GM18907 (cell line): ENCODE measurements around the gene IGSF5.

ENCODE experiments used
- ATAC-seq: cut with Tn5 transposase; IDR thresholded peaks from one replicate; pipeline ENCODE4 v1.9.1; 2021; ENCODE audit warnings: mild to moderate bottlenecking, moderate library complexity; ENCODE audit not compliant: unreplicated experiment

The IGSF5 gene

DNA sequence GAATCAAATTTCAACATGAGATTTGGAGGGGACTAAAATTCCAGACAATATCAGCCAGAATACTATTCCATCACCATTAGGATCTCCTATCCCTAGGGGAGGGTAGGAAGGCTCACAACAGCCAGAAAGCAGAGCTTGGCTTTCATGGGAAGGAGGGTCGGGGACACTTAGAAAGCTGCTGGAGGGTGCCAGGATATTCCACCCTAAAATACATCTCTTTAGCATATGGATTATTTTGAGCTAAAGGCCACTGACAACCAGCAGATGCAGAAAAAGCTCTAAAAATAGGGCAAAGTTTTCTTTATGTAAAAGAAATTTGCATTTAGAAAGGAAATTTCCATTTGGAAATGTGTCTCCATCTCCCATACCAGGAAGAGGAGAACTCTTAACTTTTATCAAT lies 68.0 kb downstream of the IGSF5 start:
- no peak for ATAC-seq

DNA sequence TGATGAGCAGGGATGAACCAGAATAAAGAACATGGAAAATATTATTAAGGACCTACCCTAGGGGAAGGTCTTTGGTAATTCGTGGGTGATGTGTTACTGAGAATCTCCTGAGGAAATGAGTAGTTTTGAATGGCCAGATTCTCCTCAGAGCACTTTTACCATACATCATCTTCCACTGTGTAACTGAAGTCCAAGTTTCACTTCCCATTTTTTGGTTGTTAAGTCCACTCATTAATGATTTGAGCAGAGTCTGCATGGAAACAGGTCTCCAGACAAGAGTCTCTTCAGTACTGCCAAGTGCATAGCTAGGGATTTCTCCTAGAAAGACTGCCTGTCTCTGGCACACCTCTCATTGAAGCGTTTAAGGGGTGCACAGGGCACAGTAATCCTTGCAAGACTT lies 73.6 kb downstream of the IGSF5 start:
- ATAC-seq: no peak

DNA sequence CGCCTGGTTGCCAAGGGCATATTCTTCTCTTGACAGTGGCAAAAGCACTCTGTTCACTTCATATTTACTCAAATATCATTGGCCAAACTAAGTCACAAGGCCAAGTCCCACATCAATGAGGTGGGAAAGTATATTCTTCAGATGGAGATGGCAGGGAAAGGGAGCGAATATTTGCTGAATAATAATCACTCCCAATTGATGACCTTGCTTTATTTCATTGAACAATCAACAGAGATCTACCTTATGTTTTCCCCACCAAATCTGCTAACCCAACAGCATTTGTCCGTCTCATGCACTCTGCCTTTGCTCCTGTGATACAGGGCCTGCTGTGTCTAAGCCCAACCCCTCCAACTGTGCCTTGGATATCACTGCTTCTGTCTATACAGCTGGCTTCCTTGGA lies 77.1 kb downstream of the IGSF5 start:
- no peak for ATAC-seq

DNA sequence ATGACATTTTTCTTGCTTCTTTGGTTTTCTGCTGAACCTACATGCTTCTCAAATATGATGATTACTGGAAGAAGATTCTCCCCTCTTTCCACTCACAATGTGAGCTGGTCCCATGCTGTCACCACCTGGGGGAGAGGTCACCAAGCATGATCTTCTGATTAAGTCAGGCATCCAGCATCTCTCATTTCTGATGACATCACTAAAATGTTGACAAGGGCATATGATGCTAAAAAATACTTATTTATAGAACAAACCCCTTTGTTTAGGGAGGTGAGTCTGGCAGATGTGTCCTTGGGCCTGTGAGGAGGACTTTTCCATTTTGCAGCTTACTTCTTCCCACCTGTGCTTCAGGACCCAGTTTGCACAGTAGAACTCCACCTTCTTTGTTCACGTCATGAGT lies 80.3 kb downstream of the IGSF5 start:
- no peak for ATAC-seq

DNA sequence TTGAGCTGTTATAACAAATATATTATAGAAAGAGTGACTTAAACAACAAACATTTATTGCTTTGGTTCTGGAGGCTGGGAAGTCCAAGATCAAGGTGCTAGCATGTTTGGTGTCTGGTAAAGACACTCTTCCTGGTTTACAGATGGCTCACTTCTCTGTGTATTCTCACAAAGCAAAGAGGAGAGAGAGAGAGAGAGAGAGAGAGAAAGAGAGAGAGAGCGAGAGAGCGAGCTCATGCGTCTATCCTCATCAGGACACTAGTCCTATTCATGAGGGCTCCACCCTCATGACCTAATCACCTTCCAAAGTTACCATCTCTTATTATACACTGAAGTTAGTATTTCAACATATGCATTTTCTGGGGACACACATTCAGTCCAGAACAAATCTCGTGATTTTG lies 89.6 kb downstream of the IGSF5 start:
- no peak for ATAC-seq

DNA sequence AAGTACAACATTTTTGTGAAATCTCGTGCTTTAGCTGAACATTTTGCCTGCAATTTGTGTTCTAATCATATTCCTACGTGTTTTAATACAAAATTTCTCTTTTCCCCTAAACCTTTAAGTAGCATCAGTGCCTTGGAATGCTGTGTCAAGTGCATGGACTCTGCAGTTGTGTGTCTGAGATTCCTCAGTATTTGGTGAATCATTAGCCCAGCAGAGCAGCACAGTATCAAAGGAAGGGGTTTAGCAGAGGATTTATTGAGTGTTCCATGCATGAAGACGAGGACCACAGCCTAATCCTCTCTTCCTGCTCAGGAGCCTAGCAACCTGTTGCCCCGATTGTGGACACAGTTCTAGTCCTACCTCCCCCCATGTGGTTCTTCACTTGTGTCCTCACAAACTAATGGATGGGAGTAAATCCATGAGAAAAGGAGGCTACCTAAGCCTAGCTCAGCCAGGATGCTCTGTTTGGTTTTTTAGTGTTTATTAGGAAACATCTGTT lies 92.9 kb downstream of the IGSF5 start:
- no peak for ATAC-seq

GRCh38 chr21:39840373-39841097 lies 95.6 kb downstream of the IGSF5 start:
- ATAC-seq: no peak

GRCh38 chr21:39842741-39843459 lies 97.9 kb downstream of the IGSF5 start:
- no peak for ATAC-seq

- no peak for ATAC-seq
Measured at GRCh38 chr21:39843483-39843882, 98.5 kb downstream of the IGSF5 start.

DNA sequence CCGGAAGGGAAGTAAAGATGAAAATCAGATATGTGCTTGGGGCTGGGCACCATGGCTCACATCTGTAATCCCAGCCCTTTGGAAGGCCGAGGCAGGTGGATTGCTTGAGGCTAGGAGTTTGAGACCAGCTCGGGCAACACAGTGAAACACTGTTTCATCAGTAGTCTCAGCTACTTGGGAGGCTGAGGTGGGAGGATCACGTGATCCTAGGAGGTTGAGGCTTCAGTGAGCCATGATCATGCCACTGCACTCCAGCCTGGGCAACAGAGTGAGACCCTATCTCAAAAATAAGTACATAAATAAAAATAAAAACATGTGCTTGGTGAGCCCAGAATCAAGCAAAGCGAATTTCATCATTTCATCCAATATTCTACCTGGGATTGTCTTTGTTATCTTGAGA lies 98.9 kb downstream of the IGSF5 start:
- ATAC-seq: no peak

- no peak for ATAC-seq
Measured at GRCh38 chr21:39845571-39846130, 100.7 kb downstream of the IGSF5 start.

- no peak for ATAC-seq
Measured at GRCh38 chr21:39847877-39848276, 102.9 kb downstream of the IGSF5 start.

- ATAC-seq: no peak
Measured at GRCh38 chr21:39849014-39849655, 104.2 kb downstream of the IGSF5 start.

- ATAC-seq: no peak
Measured at GRCh38 chr21:39850333-39850732, 105.3 kb downstream of the IGSF5 start.

DNA sequence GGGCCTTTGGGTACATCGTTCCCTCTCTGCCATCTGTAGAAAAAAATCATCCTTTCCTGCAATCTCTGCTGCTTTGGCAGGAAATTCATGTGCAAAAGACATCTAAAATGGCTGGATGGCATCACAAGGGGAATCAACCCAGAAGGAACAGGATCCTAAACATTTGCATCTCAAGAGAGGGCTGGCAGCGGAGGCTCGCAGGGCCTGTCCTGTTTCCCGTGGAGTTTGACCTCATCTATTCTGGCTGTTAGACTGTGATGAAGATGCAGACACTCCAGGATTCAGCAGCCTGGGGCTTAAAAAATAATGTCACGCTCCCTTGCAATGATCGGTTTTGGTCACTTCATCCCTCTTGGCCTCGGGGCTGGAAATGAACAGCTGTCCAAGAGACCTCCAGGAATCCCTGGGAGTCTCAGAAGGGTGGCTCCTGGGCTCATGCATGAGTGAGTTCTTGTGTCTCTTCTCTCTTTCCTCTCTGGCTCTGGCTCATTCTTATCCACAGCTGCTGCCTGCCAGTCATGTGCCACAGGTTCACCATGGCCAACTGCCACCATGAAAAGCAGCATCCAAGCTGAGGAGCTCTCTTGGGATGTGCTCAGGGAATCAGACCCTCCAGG lies 106.1 kb downstream of the IGSF5 start:
- ATAC-seq: no peak
